ENCODE results near the gene CPD.

The CPD gene

DNA sequence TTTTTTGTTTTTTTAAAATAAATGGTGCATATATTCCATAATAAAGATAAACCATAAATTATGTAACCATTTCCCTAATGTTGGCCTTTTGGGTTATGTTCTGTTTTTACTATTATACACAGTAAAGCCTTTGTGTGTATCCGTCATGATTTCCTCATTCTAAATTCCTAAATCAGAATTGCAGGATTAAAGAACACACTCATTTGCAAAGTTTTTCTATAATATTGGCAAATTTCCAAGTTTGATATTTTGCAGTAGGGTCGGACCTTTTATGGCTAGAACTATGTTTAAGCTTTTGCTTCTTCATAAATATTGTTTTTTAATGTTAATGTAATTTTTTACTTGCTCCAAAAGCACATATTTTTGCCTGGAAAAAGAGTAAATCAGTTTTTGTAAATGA, 115.1 kb downstream of the CPD start:
- in situ Hi-C loops (cut with MboI; ENCODE audit: low sequenced_read_pairs) = no loop called here

DNA sequence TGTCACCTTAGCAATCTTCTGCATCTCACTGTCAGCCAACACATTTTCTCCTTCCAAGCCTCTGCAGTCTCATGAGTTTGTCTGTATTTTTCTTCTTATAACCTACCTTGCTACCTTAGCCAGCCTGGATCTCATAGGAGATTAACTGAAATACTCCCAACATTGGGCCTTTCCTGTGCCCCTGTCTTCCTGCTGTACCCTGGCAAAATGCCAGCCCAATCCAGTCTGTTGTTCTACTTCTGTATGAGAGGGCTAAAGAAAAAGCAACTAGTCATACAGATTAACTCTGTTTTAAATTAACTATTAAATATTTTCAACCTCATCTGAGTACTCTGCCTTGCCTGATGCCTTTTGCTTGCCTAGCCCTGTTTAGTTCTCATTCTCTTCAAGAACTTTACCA, 116.9 kb downstream of the CPD start:
- in situ Hi-C loops (cut with MboI; ENCODE audit: low sequenced_read_pairs) = no loop called here

- in situ Hi-C loops (cut with MboI; ENCODE audit: low sequenced_read_pairs) = no loop called here
Measured at GRCh38 chr17:30503558-30503957, 124.8 kb downstream of the CPD start.

DNA sequence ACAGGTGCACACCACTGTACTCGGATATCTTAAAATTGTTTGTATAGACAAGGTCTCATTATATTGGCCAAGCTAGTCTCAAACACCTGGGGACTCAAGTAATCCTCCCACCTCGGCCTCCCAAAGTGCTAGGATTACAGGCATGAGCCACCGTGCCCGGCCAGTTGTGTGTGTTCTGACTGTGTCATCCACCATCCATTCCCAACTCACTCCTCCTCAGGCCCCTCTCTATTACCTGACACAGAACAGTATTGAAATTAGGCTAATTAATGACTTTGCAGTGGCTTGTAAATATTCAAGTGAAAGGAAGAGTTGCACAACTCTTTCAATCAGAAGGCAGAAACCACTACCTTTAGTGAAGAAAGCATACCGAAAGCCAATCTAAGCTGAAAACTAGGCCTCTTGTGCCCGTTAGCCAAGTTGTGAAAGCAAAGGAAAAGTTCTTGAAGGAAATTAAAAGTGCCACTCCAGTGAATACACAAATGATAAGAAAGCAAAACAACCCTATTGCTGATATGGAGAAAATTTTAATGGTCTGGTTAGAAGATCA, 127.2 kb downstream of the CPD start:
- in situ Hi-C loops (cut with MboI; ENCODE audit: low sequenced_read_pairs) = no loop called here

- in situ Hi-C loops (cut with MboI; ENCODE audit: low sequenced_read_pairs) = no loop called here
Measured at GRCh38 chr17:30506481-30506880, 127.8 kb downstream of the CPD start.

- in situ Hi-C loops (cut with MboI; ENCODE audit: low sequenced_read_pairs) = no loop called here
Measured at GRCh38 chr17:30513346-30513745, 134.6 kb downstream of the CPD start.

DNA sequence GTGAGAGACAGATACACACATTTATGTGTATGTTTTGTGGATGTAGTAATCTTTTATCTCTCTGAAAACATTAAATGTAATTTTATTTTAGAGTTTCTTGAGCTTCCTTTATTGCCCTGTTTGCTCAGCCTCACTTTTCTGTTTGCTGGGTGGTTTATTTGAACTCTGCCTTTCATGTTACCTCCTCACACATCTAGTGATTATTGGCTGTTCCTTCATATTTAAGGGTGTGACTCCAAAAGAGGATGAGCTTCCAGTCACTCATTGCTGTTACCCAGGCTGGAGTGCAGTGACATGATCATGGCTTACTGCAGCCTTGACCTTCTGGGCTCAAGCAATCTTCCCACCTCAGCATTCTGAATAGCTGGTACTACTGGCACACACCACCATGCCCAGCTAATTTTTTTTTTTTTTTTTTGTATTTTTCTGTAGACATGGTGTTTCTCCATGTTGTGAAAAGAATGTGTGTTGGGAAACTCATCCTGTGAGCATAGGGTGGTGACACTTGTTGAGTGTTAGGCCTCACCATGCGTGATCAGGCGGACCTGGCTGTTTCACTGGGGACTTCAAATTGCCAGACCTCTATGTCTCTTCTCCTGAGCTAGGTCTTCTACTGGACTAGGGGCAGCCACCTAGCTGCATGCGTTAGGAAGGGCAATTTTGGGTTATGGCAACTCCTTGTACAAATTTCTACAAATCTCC, 136.3 kb downstream of the CPD start:
- in situ Hi-C loops (cut with MboI; ENCODE audit: low sequenced_read_pairs) = no loop called here

DNA sequence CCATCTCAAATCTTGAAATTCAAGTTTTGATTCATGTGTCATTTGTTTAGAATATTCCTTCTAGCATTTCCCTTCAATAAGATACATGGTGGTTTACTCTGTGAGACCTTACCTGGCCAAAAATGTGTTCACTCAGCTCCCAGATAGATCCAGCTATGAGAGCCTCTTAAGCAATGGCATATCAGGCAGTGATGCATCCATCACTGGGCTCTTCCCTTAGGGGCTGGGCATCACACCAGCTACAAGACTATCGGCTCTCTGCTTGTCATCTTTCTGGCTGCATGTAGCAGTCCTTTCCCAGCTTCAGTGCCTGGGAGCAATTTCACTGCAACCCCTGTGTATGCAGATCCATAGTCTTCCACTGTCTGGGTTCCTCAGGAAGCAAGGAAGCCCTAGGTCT, 139.1 kb downstream of the CPD start:
- in situ Hi-C loops (cut with MboI; ENCODE audit: low sequenced_read_pairs) = no loop called here

GRCh38 chr17:30519166-30519565, 140.4 kb downstream of the CPD start:
- in situ Hi-C loops (cut with MboI; ENCODE audit: low sequenced_read_pairs) = no loop called here

All from HL-60/S4 treated with phorbol 12-myristate 13-acetate at 8.2 ng/mL for 4 days and 3 days (cell line).